ENCODE data around the gene GLI3. TPM values are rescaled to one million over a fixed set of nuclear protein-coding genes. Genes with fewer than 3 reads are reported as not detected.
A peak's percentile ranks its signal among the peaks of the same experiment; 100 is the strongest.

The GLI3 gene
- total RNA-seq, 4 donors from 2014 or later = 8.6 to 12.6 (median 8.7) TPM

DNA sequence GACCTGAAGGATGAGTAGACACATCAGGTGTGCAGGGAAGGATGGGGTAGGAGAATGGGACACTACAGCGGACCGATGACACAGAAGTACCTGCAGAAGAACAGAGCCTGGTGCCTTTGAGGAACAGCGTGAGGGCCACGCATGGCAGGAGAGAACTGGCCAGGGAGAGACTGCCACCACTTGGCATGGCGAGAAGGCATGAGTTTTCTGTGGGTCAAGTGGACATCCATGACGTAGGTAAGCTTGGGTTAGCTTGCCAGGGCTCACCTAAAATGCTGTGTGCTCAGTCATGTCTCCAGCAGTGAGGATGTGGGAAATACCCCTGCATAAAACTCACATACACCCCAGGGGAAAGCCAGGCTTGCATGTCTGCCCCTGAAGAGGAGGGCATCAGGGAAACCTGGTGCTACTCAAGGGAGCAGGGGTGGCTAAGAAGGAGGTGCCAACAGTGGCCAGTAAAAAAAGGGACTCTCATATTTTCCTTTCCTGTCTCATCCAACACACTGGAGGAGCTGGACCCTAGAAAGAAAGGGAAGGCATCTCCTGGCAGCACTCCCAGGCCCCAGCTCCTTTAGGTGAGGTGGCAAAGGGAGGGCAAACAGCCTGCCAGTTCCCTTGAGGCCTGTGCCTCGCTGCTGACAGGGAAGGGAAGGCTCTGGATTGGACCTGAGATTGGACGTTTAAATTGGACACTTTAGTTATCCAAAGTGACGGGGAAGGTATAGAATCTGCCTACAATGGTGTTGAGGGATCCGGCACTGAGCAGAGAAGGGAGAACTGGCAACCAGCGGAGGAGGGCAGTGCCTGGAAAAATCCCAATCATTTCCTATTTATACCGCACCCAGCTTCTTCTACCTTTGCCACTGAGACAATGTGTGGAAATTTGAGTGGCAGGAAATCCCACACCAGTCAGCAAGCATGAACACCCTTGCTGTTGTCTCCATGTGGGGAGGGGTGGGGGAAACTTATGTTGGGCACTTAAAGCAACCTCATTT, 255.7 kb downstream of the GLI3 start:
- 88 to 91% methylated on average over 12 of the region's 12 CpGs for WGBS, 2 donors
- no peak overlapping the region for H3K27ac ChIP-seq
- H3K36me3 ChIP-seq = no peaks in the 10 kb centered on the region
- no peaks in the 10 kb centered on the region for H3K27me3 ChIP-seq
- no peaks in the 10 kb centered on the region for H3K9me3 ChIP-seq
- TF ChIP-seq, protein P1, sequence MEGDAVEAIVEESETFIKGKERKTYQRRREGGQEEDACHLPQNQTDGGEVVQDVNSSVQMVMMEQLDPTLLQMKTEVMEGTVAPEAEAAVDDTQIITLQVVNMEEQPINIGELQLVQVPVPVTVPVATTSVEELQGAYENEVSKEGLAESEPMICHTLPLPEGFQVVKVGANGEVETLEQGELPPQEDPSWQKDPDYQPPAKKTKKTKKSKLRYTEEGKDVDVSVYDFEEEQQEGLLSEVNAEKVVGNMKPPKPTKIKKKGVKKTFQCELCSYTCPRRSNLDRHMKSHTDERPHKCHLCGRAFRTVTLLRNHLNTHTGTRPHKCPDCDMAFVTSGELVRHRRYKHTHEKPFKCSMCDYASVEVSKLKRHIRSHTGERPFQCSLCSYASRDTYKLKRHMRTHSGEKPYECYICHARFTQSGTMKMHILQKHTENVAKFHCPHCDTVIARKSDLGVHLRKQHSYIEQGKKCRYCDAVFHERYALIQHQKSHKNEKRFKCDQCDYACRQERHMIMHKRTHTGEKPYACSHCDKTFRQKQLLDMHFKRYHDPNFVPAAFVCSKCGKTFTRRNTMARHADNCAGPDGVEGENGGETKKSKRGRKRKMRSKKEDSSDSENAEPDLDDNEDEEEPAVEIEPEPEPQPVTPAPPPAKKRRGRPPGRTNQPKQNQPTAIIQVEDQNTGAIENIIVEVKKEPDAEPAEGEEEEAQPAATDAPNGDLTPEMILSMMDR (IDR thresholded peaks at IDR 0.05) = no peak
- TF ChIP-seq EP300 (IDR thresholded peaks at IDR 0.05) (no peak), POLR2A (IDR thresholded peaks at IDR 0.05) (no peak)
- no peak overlapping the region for H3K4me3 ChIP-seq
- no peak for DNase-seq (ENCODE audit: low spot score in 2 of 2)
- peaks cover 0 to 42% (median 4%) of the 10 kb centered on the region in 4 donors for H3K4me1 ChIP-seq

GRCh38 chr7:41979834-41980307, 257.1 kb downstream of the GLI3 start:
- TF ChIP-seq EP300 (IDR thresholded peaks at IDR 0.05) (peak in 1 of 2 donors; percentile 44), POLR2A (IDR thresholded peaks at IDR 0.05) (no peak)
- TF ChIP-seq, protein P1 (IDR thresholded peaks at IDR 0.05) = peak; percentile 47 to 80 (median 65)
- H3K27me3 ChIP-seq = no peaks in the 10 kb centered on the region
- peak in 1 of 2 donors; percentile 61 for DNase-seq (ENCODE audit: low spot score in 2 of 2)
- peak overlapping the region in 1 of 4 donors; percentile 0 for H3K27ac ChIP-seq
- 10 to 18% methylated on average over 6 of the region's 6 CpGs for WGBS, 2 donors
- no peak overlapping the region for H3K4me3 ChIP-seq
- H3K36me3 ChIP-seq = no peaks in the 10 kb centered on the region
- no peaks in the 10 kb centered on the region for H3K9me3 ChIP-seq
- H3K4me1 ChIP-seq = peaks cover 0 to 45% (median 4%) of the 10 kb centered on the region in 4 donors

DNA sequence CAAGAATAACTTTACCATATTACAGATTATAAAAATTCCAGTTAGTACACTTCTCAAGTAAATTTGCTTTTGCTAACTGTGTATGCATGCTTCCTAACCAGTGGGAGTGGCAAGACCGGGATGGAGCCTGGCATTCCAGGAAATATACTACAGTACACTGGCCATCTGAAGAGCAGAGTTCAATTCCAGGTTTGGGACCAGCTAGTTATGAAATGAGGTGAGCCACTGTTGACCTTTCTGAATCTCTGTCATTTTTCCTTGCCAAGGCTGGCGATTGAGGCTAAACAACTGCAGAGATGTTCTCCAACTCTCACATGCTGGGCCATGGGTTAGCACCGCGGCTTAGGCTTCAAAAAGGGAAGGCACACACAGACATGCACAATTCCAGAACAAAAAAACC, 258.2 kb downstream of the GLI3 start:
- no peak for DNase-seq (ENCODE audit: low spot score in 2 of 2)
- H3K27ac ChIP-seq = no peak overlapping the region
- H3K36me3 ChIP-seq = peaks cover 0 to 3% (median 0%) of the 10 kb centered on the region in 3 donors
- H3K4me1 ChIP-seq = peaks cover 0 to 45% (median 4%) of the 10 kb centered on the region in 4 donors
- H3K27me3 ChIP-seq = no peaks in the 10 kb centered on the region
- H3K9me3 ChIP-seq = no peaks in the 10 kb centered on the region
- TF ChIP-seq EP300 (IDR thresholded peaks at IDR 0.05) (no peak), POLR2A (IDR thresholded peaks at IDR 0.05) (no peak)
- TF ChIP-seq, protein P1 (IDR thresholded peaks at IDR 0.05) = no peak
- WGBS, 2 donors = 80 to 85% methylated on average over 4 of the region's 4 CpGs
- H3K4me3 ChIP-seq = no peak overlapping the region

- Histone ChIP-seq H3K36me3 (peaks cover 0 to 8% (median 0%) of the 10 kb centered on the region in 3 donors), H3K27me3 (no peaks in the 10 kb centered on the region), H3K4me1 (peaks cover 0 to 41% (median 4%) of the 10 kb centered on the region in 4 donors), H3K9me3 (no peaks in the 10 kb centered on the region), H3K4me3 (no peak overlapping the region), H3K27ac (no peak overlapping the region)
- no peak for DNase-seq (ENCODE audit: low spot score in 2 of 2)
- WGBS, 2 donors = 53 to 55% methylated on average over 3 of the region's 3 CpGs
- TF ChIP-seq POLR2A (IDR thresholded peaks at IDR 0.05) (no peak), EP300 (IDR thresholded peaks at IDR 0.05) (no peak)
- TF ChIP-seq, protein P1 (IDR thresholded peaks at IDR 0.05) = no peak
These were observed 259.3 kb downstream of the GLI3 start for GRCh38 chr7:41977661-41978060.

All from tibial nerve (tissue), 4 donors.